H1 (cell line): Measurements from ENCODE around the gene CEP78. TPM values are rescaled to one million over a fixed set of nuclear protein-coding genes. Genes with fewer than 3 reads are reported as not detected.

Experiments
- CTCF ChIA-PET: fragments of 300-600 bp; sonication (Branson Sonifier 250); formaldehyde crosslinking; loops from one replicate; lab custom pipeline; 2021; ENCODE audit not compliant: partially characterized antibody; lab: Charles Lee
- POLR2A ChIA-PET: fragments of 300-600 bp; sonication (Branson Sonifier 250); formaldehyde crosslinking; loops from one replicate; lab custom pipeline; 2021; ENCODE audit warnings: inconsistent platforms; ENCODE audit not compliant: partially characterized antibody; lab: Charles Lee
- DNase-seq, 2 experiments: peaks; one replicate each; pipeline versions ENCODE4 v3.0.0 to v3.0.0-alpha.2; 2010 to 2022; ENCODE audit warnings: low spot score in 2 of 2, low read depth in 1 of 2, mixed read lengths in 1 of 2
- FAIRE-seq: peaks from 2 replicates; lab custom pipeline; 2011; peaks lifted over from hg19 to GRCh38; lab: Jason Lieb, UNC
- H2AFZ ChIP-seq: 2 replicates; pipeline ENCODE4 v1.8.1; 2012; ENCODE audit warnings: low read length, inconsistent platforms
- H2AK5ac ChIP-seq: 2 replicates; pipeline ENCODE4 v1.6.1; 2013; ENCODE audit warnings: low read depth, low read length
- H2BK120ac ChIP-seq: replicated peaks from 2 replicates; pipeline ENCODE3; 2013; ENCODE audit warnings: low read depth, low read length, inconsistent platforms
- H2BK12ac ChIP-seq: 2 replicates; pipeline ENCODE4 v1.6.1; 2013; ENCODE audit warnings: low read depth, low read length
- H2BK15ac ChIP-seq: 2 replicates; pipeline ENCODE4 v1.6.1; 2013; ENCODE audit warnings: low read length
- H2BK20ac ChIP-seq: 2 replicates; pipeline ENCODE4 v1.6.1; 2013; ENCODE audit warnings: low read length
- H2BK5ac ChIP-seq: 2 replicates; pipeline ENCODE4 v1.6.1; 2013; ENCODE audit warnings: low read depth, low read length
- H3K14ac ChIP-seq: 2 replicates; pipeline ENCODE4 v1.6.1; 2013; ENCODE audit warnings: inconsistent platforms; ENCODE audit not compliant: insufficient read length
- H3K18ac ChIP-seq: 2 replicates; pipeline ENCODE4 v1.6.1; 2013; ENCODE audit warnings: low read length; ENCODE audit errors: extremely low read depth
- H3K23ac ChIP-seq: 2 replicates; pipeline ENCODE4 v1.6.1; 2013; ENCODE audit warnings: inconsistent platforms; ENCODE audit not compliant: insufficient read length
- H3K23me2 ChIP-seq: 2 replicates; pipeline ENCODE4 v1.6.1; 2013; ENCODE audit warnings: low read depth, low read length
- H3K27ac ChIP-seq: 2 replicates; pipeline ENCODE4 v1.6.1; 2011; ENCODE audit warnings: low read depth, low read length, inconsistent platforms
- H3K27me3 ChIP-seq, 4 experiments: replicated peaks in 1 of 4; 1 replicate in 1 of 4; 2 replicates in 3 of 4; pipeline versions ENCODE4 v1.6.1 to v1.8.1; 2011 to 2013; ENCODE audit warnings: low read length in 3 of 4, mild to moderate bottlenecking in 3 of 4, inconsistent platforms in 2 of 4, mixed read lengths in 2 of 4, moderate library complexity in 1 of 4; ENCODE audit not compliant: control insufficient read depth in 3 of 4, insufficient read depth in 3 of 4; ENCODE audit errors: extremely low read depth in 1 of 4
- H3K36me3 ChIP-seq, 4 experiments: 2 replicates each; pipeline versions ENCODE4 v1.6.1 to v1.8.1; 2011 to 2013; ENCODE audit warnings: mild to moderate bottlenecking in 4 of 4, low read length in 3 of 4, moderate library complexity in 2 of 4, control low read depth in 1 of 4, inconsistent platforms in 1 of 4; ENCODE audit not compliant: insufficient read depth in 4 of 4, control insufficient read depth in 2 of 4
- H3K4ac ChIP-seq: replicated peaks from 2 replicates; pipeline ENCODE3; 2013; ENCODE audit warnings: low read length, low read depth, mixed read lengths, inconsistent platforms; ENCODE audit not compliant: insufficient read length
- H3K4me1 ChIP-seq, 4 experiments: replicated peaks in 1 of 4; 1 replicate in 1 of 4; 2 replicates in 3 of 4; pipeline versions ENCODE4 v1.6.1 to v1.8.1; 2011 to 2013; ENCODE audit warnings: low read length in 3 of 4, inconsistent platforms in 2 of 4, mixed read lengths in 1 of 4; ENCODE audit not compliant: insufficient read depth in 4 of 4, control insufficient read depth in 3 of 4
- H3K4me2 ChIP-seq, 2 experiments: 2 replicates each; pipeline versions ENCODE4 v1.6.1 to v1.8.1; 2011 to 2013; ENCODE audit warnings: low read depth in 2 of 2, low read length in 2 of 2, control low read depth in 1 of 2, inconsistent platforms in 1 of 2, mild to moderate bottlenecking in 1 of 2; ENCODE audit not compliant: insufficient read depth in 1 of 2
- H3K4me3 ChIP-seq, 4 experiments: fragments of 200-600, 300-600 bp in 1 of 4; sonication (generic), shearing (Covaris generic), sonication (Bioruptor Twin) in 1 of 4; 2 replicates each; pipeline versions ENCODE4 v1.5.1 to v1.8.1; 2011 to 2016; ENCODE audit warnings: low read length in 4 of 4, low read depth in 3 of 4, control low read depth in 2 of 4, inconsistent platforms in 2 of 4, mild to moderate bottlenecking in 2 of 4, mixed read lengths in 1 of 4, moderate library complexity in 1 of 4; ENCODE audit not compliant: insufficient read depth in 2 of 4; ENCODE audit errors: extremely low read depth in 1 of 4
- H3K56ac ChIP-seq: replicated peaks from 2 replicates; pipeline ENCODE3; 2013; ENCODE audit warnings: low read depth, mild to moderate bottlenecking, mixed read lengths, low read length, inconsistent platforms; ENCODE audit not compliant: insufficient read length
- H3K79me1 ChIP-seq: 2 replicates; pipeline ENCODE4 v1.6.1; 2013; ENCODE audit warnings: low read depth, low read length, control low read depth
- H3K79me2 ChIP-seq, 2 experiments: 2 replicates each; pipeline versions ENCODE4 v1.6.1 to v1.8.1; 2012 to 2013; ENCODE audit warnings: low read length in 2 of 2, mild to moderate bottlenecking in 2 of 2, inconsistent platforms in 1 of 2; ENCODE audit not compliant: insufficient read depth in 2 of 2, control insufficient read depth in 1 of 2
- H3K9ac ChIP-seq, 4 experiments: replicated peaks in 1 of 4; 1 replicate in 1 of 4; 2 replicates in 3 of 4; pipeline versions ENCODE4 v1.6.1 to v1.8.1; 2011 to 2013; ENCODE audit warnings: low read depth in 3 of 4, low read length in 3 of 4, control low read depth in 2 of 4, mild to moderate bottlenecking in 2 of 4, moderate library complexity in 2 of 4, inconsistent platforms in 1 of 4; ENCODE audit errors: extremely low read depth in 1 of 4
- H3K9me3 ChIP-seq, 2 experiments: 2 replicates each; pipeline versions ENCODE4 v1.6.1 to v1.8.1; 2012 to 2013; ENCODE audit warnings: mild to moderate bottlenecking in 2 of 2, moderate library complexity in 2 of 2, control low read depth in 1 of 2, inconsistent platforms in 1 of 2, low read depth in 1 of 2, low read length in 1 of 2, mixed read lengths in 1 of 2; ENCODE audit not compliant: insufficient read depth in 2 of 2
- H4K20me1 ChIP-seq, 2 experiments: replicated peaks in 1 of 2; 2 replicates each; pipeline versions ENCODE3 to v1.8.1; 2011 to 2013; ENCODE audit warnings: inconsistent platforms in 2 of 2, low read length in 2 of 2, mild to moderate bottlenecking in 1 of 2; ENCODE audit not compliant: insufficient read depth in 2 of 2, control insufficient read depth in 1 of 2
- H4K5ac ChIP-seq: 2 replicates; pipeline ENCODE4 v1.6.1; 2013; ENCODE audit warnings: low read length, low read depth, mixed read lengths, inconsistent platforms; ENCODE audit not compliant: insufficient read length
- H4K8ac ChIP-seq: 2 replicates; pipeline ENCODE4 v1.8.0; 2013; ENCODE audit warnings: mild to moderate bottlenecking, moderate library complexity, low read length, inconsistent platforms; ENCODE audit not compliant: insufficient read depth; ENCODE audit errors: extremely low read depth
- H4K91ac ChIP-seq: replicated peaks from 2 replicates; pipeline ENCODE3; 2013; ENCODE audit warnings: low read length, mixed read lengths, inconsistent platforms; ENCODE audit not compliant: insufficient read length
- BCL11A ChIP-seq, 2 experiments: IDR thresholded peaks; one replicate each; pipeline ENCODE4 v1.6.1; 2011; ENCODE audit warnings: low read depth in 2 of 2, low read length in 2 of 2, mild to moderate bottlenecking in 2 of 2
- BRCA1 ChIP-seq: IDR thresholded peaks from 2 replicates; pipeline ENCODE4 v1.6.1; 2012; ENCODE audit warnings: low read depth, low read length, improper control_type of control experiment
- CBX5 ChIP-seq: fragments of 300-800, 300-1000 bp; sonication (generic); IDR thresholded peaks from 2 replicates; pipeline ENCODE4 v1.7.1; 2016; ENCODE audit warnings: antibody characterized with exemption, low read length, low read depth
- MAFK ChIP-seq: IDR thresholded peaks from 2 replicates; pipeline ENCODE4 v1.6.1; 2012; ENCODE audit warnings: low read depth, mild to moderate bottlenecking, improper control_type of control experiment, low read length
- PHF8 ChIP-seq: fragments of 200-600 bp; sonication (generic); conservative IDR thresholded peaks from 2 replicates; pipeline ENCODE4 v1.7.1; 2012; ENCODE audit warnings: low read depth, mild to moderate bottlenecking, inconsistent platforms, low read length, moderate library complexity
- SP1 ChIP-seq: IDR thresholded peaks from 2 replicates; pipeline ENCODE4 v1.6.1; 2011; ENCODE audit warnings: low read depth, low read length
- TBP ChIP-seq: IDR thresholded peaks from 2 replicates; pipeline ENCODE4 v1.6.1; 2011; ENCODE audit warnings: low read depth, low read length, improper control_type of control experiment
- WGBS, 2 experiments: shearing (Covaris generic) in 1 of 2; methylation state at CpG; one replicate each; pipeline versions ENCODE4 v1.1.6 to v1.1.7; 2013 to 2015; ENCODE audit warnings: low lambda C conversion rate in 2 of 2, mixed read lengths in 2 of 2, inconsistent platforms in 1 of 2, low coverage in 1 of 2, missing lambda C conversion rate in 1 of 2; ENCODE audit not compliant: insufficient replicate concordance in 2 of 2, insufficient coverage in 1 of 2, insufficient read length in 1 of 2; ENCODE audit errors: extremely low coverage in 1 of 2, missing lambda C conversion rate in 1 of 2; 5-methylcytosine and 5-hydroxymethylcytosine counted together
- polyA plus RNA-seq, 7 experiments: library from polyadenylated mRNA; depleted of rRNA in 3 of 7; stranded (reverse) in 5 of 7; unstranded in 2 of 7; fragments of >200 nt in 5 of 7; fragments of 200-250 nt in 2 of 7; gene quantifications; 1 replicate in 5 of 7; 2 replicates in 1 of 7; 4 replicates in 1 of 7; pipeline versions ENCODE4 v1.2.1 to v1.2.3, GENCODE V29; 2011 to 2013; ENCODE audit warnings: missing spikeins in 2 of 7, mixed read lengths in 2 of 7
- total RNA-seq: library from RNA; stranded (reverse); fragmentation: NEBNext Ultra II Directional; extraction: Animal tissue kit (Norgen Biotek cat#: 25700); gene quantifications from 2 replicates; pipeline ENCODE4 v1.2.1, GENCODE V29; 2021

The CEP78 gene
- total and polyA plus RNA-seq, 2 of the 8 experiments (the other 6 are each of a cell fraction or from before 2014, with no cell fraction given) = 10.3 to 40.9 TPM

DNA sequence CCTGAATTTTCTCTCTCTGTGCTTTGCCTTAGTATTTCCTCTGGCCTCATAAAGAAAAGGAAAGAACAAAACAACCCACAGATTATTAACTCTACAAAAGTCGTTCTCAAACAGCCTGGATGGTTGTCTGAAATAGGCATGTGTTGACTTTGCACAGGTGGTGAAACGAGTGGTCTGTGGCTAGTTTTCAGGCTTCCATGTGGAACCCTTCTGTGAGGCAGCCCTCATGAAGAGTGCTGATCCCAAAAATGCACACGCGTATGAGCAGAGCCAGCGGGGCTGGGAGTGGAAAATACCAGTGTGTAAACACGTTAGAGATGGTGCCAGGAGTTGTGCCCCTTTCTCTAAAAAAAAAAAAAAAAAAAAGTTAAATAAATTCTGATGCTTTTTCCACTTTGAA lies 56.2 kb downstream of the CEP78 start:
- no peak for FAIRE-seq
- Histone ChIP-seq H3K9me3 (no peaks in the 10 kb centered on the region), H3K4ac (no peak overlapping the region), H4K20me1 (no peaks in the 10 kb centered on the region), H3K18ac (no peak overlapping the region), H3K14ac (no peak overlapping the region), H2BK12ac (no peak overlapping the region), H2BK15ac (no peak overlapping the region), H3K9ac (no peak overlapping the region), H3K27ac (no peak overlapping the region), H3K56ac (no peak overlapping the region), H3K4me1 (peaks cover 8 to 16% (median 10%) of the 10 kb centered on the region in 4 experiments; a peak in 6 of 7 replicates), H3K4me3 (no peak overlapping the region), H3K23ac (no peak overlapping the region), H3K27me3 (no peaks in the 10 kb centered on the region), H2AK5ac (no peak overlapping the region), H4K8ac (no peak overlapping the region), H4K5ac (no peak overlapping the region), H3K79me1 (no peaks in the 10 kb centered on the region), H3K36me3 (no peaks in the 10 kb centered on the region), H3K4me2 (no peak overlapping the region), H4K91ac (no peak overlapping the region), H2BK20ac (no peak overlapping the region), H2BK5ac (no peak overlapping the region), H2BK120ac (no peak overlapping the region), H2AFZ (no peak overlapping the region), H3K23me2 (peaks cover 5% of the 10 kb centered on the region; the same call in 1 of the 2 replicates), H3K79me2 (peaks cover 0 to under 1% of the 10 kb centered on the region in 2 experiments; a peak in 2 of 4 replicates)
- WGBS, 2 experiments = 88% methylated on average over 6 of the region's 6 CpGs; no CpG with 5 or more reads in 1 of the 2 experiments
- DNase-seq = no peak
- ChIA-PET POLR2A (interaction anchor here (1.1 to 27.8 kb wide), 4 partner anchors 13 to 261 kb away, joined by 3 to 936 read pairs (median 521); partner anchors contain the start of gene GNAQ), CTCF (no interaction called here)
- no peak for TF ChIP-seq CBX5
- no peak for TF ChIP-seq TBP
- no peak for TF ChIP-seq BRCA1
- no peak for TF ChIP-seq MAFK
- no peak for TF ChIP-seq PHF8
- no peak for TF ChIP-seq BCL11A (IDR thresholded peaks at IDR 0.05; ENCODE audit: low read depth in 2 of 2, low read length in 2 of 2)
- TF ChIP-seq SP1 = no peak
